RWPE1 (cell line): ENCODE results near the gene DUT.

Experiments used
- CTCF ChIA-PET: fragments of 350-600 bp; sonication (Branson Sonifier 250); formaldehyde crosslinking; extraction: SDS; loops from one replicate; lab custom pipeline; 2021; lab: Yijun Ruan, JAX
- POLR2A ChIA-PET: fragments of 400-600 bp; formaldehyde crosslinking; extraction: SDS; loops from one replicate; lab custom pipeline; 2020; ENCODE audit warnings: antibody characterized with exemption; ENCODE audit not compliant: low non-redundant PET; lab: Yijun Ruan, JAX
- DNase-seq: peaks from one replicate; pipeline ENCODE4 v3.0.0; 2012; ENCODE audit warnings: low spot score
- H3K27ac ChIP-seq: fragments of 450-650 bp; 2 replicates; pipeline ENCODE4 v1.5.1; 2017
- CTCF ChIP-seq: fragments of 450-650 bp; conservative IDR thresholded peaks from 2 replicates; pipeline ENCODE4 v1.5.1; 2017; ENCODE audit warnings: low read depth, mild to moderate bottlenecking

DUT gene

GRCh38 chr15:48380198-48380597 lies 49.0 kb downstream of the DUT start:
- no peak overlapping the region for H3K27ac ChIP-seq
- POLR2A ChIA-PET = no interaction called here
- no peak for TF ChIP-seq CTCF
- CTCF ChIA-PET = no interaction called here
- no peak for DNase-seq

- ChIA-PET CTCF (no interaction called here), POLR2A (no interaction called here)
- H3K27ac ChIP-seq = no peak overlapping the region
- no peak for TF ChIP-seq CTCF
- no peak for DNase-seq
Measured at GRCh38 chr15:48381861-48382260, 50.6 kb downstream of the DUT start.

GRCh38 chr15:48383031-48383430 lies 51.8 kb downstream of the DUT start:
- ChIA-PET POLR2A (no interaction called here), CTCF (no interaction called here)
- no peak for DNase-seq
- no peak overlapping the region for H3K27ac ChIP-seq
- TF ChIP-seq CTCF = no peak

GRCh38 chr15:48384616-48385015 lies 53.4 kb downstream of the DUT start:
- CTCF ChIA-PET = no interaction called here
- POLR2A ChIA-PET = no interaction called here
- DNase-seq = peak; percentile 62
- no peak for TF ChIP-seq CTCF
- H3K27ac ChIP-seq = no peak overlapping the region

- no peak for TF ChIP-seq CTCF
- ChIA-PET POLR2A (no interaction called here), CTCF (no interaction called here)
- H3K27ac ChIP-seq = 0 out of 2 replicates have a peak overlapping the region, but pooled peaks have one; percentile 7
- peak; percentile 33 for DNase-seq
Measured at GRCh38 chr15:48385031-48385830, 54.0 kb downstream of the DUT start.

- no peak for TF ChIP-seq CTCF
- ChIA-PET CTCF (interaction anchor here (0.9 kb wide), 1 partner anchor 13 kb away, joined by 3 read pairs; no protein-coding TSS in a partner anchor), POLR2A (no interaction called here)
- DNase-seq = no peak
- H3K27ac ChIP-seq = peak overlapping the region; percentile 32
Measured at GRCh38 chr15:48388016-48388851, 57.0 kb downstream of the DUT start.
